CD4-positive, alpha-beta T cell treated with Interferon alpha-2 for 1 hour (primary cell): Measurements from ENCODE around the gene LSS.
"Not testable (repeated sequence)": the region's sequence is repeated elsewhere in the genome, so short reads cannot be mapped to it uniquely, and the experiment has no call there.

Experiments
- DNase-seq, 2 donors: peaks; one replicate each; pipeline ENCODE4 v3.0.0-alpha.2; 2020 to 2022

LSS gene

DNA sequence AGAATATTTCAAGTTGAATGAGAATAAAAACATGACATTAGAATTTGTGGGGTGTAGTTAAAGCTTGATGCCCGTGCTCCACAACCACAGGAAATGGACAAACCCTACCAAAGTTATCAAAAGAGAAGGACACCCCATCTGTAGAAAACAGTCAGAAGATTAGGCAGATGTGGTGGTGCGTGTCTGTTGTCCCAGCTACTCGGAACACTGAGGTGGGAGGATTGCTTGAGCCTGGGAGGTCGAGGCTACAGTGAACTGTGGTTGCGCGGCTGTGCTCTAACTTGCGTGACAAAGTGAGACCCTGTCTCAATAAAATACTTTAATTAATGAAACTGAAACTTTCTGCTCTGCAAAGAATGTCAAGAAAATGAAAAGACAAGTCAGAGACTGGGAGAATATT is 42.9 kb downstream of the LSS start:
- no peak for DNase-seq

DNA sequence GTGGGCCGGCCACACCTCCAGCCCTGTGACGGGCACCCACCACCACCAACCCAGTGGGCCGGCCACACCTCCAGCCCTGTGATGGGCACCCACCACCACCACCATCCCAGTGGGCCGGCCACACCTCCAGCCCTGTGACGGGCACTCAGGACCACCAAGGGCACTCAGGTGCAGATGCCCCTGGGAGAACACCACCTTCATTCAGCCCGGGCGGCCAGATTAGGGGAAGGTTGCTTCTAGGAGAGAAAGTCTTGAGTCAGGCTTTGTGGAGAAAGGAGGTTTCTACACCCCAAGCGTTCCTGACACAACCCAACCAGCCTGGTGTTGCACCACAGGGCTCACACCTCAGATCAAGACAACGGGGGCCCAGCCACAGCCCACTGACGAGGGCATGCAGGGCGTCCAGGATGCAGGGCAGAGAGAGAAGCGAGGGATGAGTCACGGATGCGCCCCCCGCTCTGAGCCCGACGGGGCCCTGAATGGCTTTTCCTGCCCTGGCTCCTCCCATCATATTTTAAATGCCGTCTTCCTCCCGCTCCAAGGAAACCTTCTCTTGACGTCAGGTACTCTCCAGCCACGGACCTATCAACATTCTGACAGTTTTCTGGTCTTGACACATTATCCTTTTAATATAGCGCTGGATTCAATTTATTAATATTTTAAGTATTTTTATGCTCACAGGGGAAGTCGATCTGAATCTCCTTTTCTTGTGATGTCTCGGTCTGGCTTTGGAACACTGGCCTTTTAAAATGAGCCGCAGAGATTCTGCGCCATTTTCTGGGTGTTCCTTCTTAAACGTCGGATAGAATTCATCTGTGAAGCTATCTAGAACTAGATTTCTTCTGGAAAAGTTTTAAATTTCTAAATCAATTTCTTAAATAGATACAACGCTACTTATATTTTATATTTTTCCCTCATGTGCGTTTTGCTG is 43.7 kb downstream of the LSS start:
- DNase-seq, result peak; percentile 72 to 83

DNA sequence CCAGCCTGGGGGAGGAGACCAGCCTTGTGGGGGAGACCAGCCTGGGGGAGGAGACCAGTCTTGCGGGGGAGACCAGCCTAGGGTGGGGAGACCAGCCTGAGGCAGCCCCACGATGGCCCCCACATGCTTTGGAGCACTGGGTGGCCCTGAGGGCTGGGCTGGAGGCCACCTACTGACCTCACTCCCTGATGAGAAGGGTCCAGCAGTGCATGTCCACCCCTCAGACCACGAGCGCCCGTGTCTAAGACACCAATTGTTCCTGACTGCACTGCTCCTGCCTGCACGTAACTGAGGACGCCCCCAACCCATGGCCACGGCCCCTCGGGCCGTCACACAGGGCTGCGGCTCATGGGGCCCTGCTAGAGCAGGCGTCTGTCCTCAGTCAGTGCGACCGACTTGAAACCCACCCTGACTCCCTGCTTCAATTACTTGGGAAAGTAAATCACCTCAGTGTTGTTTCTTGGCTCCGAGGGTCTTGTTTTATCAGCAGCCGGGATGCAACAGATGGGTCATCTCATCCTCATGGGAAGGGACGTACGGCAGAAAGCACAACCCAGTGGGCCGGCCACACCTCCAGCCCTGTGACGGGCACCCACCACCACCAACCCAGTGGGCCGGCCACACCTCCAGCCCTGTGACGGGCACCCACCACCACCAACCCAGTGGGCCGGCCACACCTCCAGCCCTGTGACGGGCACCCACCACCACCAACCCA is 44.5 kb downstream of the LSS start, which contains the start of gene SPATC1L:
Gene SPATC1L, minus strand, starts transcription at position 550 of the 715 bp plus-strand sequence. CDS start 1,643 bp downstream, outside the sequence.
- DNase-seq, result peak in 1 of 2 donors; percentile 50

DNA sequence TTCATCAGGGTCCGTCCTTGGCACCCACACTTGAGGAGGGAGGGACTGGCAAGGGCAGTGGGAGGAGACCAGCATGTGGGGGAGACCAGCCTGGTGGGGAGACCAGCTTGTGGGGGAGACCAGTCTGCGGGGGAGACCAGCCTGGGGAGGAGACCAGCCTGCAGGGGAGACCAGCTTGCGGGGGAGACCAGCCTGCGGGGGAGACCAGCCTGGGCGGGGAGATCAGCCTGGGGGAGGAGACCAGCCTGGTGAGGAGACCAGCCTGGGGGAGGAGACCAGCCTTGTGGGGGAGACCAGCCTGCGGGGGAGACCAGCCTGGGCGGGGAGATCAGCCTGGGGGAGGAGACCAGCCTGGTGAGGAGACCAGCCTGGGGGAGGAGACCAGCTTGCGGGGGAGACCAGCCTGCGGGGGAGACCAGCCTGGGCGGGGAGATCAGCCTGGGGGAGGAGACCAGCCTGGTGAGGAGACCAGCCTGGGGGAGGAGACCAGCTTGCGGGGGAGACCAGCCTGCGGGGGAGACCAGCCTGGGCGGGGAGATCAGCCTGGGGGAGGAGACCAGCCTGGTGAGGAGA is 45.2 kb downstream of the LSS start:
- DNase-seq, result not testable (repeated sequence)

DNA sequence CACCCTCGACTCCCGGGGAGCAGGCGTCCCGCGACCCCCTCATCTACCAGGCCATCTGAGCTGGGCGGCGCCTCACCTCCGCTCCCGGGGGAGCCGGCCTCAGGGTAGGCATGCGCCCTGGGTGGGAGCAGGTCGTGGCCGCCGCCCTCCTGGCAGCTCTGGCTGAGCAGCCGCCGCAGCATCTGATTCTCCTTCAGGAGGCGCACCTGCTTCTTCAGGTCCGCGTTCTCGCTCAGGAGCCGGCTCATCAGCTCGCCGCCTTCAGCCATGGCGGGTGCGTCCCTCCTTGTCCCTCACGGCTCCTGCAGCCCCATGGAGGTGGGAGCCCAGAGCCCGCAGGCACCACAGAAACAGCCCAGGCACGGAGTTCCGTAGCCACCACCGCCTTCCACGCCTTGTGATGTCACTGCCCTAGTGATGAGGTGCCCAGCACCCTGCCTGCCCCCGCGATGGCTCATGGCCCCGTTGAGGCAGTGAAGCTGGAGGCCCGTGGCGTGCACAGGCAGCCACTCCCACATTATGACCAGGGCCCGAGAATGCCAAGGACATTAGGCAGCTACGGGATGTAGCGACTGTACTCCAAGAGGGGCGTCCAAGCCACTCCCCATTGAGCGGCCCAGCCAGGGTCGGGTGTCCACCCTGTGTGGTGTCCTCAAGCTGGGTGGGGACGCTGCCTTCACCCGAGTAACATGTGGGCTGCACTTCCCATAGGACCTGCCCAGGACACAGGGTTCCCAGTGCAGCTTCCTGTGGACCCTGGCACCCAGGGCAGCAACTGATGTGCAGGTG is 45.8 kb downstream of the LSS start:
- no peak for DNase-seq

DNA sequence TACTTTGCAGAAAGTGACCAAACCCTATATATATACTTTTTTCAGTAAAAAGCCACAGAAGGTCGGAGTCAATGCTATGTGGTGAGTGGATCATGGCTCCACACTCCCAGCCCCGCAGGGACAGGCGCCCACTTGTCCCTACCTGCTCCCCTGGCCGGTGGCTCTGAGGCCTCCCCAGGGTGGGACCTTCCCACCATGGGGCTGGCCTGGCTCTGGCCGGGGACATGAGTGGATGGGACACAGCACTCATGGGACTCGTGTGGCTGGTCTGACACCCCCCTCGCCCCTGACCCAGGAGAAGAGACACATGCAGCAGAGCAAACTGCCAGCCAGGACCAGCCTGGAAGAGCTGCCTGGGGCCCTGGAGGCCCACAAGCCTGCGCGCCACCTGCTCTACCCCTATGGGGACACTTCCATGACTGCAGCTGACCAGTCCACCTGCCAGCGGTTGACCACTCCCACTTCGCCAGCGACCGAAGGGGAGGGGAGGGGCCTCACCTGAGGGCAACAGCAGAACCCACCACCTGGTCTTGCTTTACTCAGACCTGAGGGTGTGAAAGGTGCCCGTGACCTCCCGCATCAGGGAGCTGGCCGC is 46.5 kb downstream of the LSS start:
- no peak for DNase-seq

DNA sequence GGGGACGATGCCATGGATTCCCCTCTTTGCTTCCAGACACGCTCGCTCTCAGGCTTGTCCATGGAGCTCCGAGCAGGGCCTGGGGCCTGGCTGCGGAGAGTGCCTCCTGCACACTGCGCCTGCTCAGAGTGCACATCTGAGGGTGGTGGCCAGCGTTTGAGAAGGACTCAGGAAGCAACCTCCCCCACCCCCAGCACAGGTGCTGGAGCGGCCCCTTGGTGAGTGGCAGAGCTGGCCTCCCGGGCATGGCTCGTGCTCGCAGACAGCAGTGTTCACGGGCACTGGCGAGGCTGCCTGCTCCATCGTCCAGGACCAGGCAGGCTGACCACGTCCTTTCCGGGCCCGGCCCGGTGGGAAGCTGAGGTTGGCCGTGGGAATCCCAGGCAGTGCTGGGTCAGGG is 47.1 kb downstream of the LSS start:
- no peak for DNase-seq

DNA sequence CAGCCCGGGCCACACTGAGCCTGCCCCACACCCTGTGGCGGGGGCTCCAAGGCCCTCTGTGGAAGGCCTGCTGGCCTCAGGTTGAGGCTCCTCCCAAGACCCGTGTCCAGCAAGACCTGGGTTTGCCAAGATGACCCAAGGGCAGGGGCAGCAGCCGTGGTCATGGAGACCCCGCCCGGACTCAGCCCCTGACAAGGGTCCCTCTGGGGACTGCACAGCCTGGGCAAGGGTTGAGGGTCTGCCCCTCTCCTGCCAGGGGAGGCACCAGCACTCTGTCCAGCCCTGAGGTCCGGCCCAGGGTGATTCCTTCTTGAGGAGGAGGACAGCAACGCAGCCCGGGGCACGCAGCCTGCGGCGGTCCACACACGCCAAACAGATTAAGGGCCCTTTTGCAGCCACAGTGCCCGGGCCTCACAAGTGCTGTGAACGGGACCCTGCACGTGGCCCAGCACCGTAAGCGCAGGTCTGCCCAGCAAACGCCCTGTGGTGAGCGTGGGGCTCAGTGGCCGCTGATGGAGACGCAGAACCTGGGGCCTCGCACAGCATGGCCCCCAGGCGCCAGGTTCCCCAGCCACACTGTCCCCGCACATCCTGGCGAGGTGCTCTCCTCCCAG is 47.7 kb downstream of the LSS start:
- DNase-seq, result no peak

DNA sequence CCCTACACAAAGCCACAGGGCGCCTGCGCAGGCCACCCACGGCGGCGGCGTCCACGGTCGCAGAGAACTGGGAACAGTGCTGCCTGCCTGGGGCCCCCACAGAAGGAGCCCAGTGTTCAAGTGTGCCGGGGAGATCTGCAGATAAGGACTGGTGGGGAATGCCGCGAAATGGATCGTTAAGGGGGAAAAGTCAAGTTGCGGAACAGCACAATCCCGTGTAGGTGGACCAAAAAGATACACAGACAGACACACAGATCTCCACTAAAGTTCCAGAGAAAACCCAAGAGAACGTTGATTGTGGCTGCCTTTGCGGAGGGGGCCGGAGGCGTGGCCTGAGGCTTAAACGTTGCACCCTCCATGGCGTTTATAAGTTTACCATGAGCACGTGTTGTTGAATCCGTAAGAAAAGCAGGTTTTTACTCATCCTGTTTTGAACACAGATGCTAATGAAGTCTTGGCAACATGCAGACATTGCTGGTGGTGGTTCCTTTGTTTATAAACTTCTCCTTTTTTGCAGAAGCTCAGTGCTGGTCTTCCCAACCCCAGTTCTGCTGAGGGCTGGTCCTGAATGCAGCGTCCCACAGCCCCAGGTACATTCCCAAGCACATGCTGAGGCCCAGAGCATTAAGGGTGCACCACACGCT is 48.4 kb downstream of the LSS start:
- DNase-seq, result no peak

DNA sequence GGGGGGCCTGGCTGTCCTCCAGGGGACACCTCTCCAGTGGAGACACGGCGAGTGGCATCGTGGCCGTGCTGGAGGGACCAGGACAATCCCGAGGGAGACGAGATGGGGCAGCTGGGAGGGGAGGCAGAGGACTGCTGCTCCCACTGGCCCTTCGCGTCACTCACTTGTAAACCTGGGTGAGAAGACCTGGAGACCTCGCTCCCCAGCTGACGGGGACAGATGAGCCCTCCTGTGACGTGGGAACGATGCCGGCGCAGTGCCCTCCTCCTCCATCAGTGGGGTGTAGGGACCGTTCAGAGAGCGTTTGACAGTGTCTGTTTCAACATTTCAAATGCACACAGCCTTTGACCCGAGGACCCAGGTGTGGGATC is 48.9 kb downstream of the LSS start:
- DNase-seq, result no peak

DNA sequence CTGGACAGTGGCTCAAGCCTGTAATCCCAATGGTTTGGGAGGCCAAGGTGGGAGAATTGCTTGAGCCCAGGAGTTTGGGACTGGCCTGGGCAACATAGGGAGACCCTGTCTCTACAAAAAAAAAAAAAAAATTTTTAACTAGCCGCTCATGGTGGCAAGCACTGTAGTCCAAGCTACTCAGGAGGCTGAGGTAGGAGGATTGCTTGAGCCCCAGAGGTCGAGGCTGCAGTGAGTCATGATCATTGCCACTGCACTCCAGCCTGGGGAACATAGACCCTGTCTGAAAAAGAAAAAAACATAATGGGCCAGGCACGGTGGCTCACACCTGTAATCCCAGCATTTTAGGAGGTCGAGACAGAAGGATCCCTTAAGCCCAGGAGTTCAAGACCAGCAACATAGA is 49.6 kb downstream of the LSS start:
- no peak for DNase-seq

DNA sequence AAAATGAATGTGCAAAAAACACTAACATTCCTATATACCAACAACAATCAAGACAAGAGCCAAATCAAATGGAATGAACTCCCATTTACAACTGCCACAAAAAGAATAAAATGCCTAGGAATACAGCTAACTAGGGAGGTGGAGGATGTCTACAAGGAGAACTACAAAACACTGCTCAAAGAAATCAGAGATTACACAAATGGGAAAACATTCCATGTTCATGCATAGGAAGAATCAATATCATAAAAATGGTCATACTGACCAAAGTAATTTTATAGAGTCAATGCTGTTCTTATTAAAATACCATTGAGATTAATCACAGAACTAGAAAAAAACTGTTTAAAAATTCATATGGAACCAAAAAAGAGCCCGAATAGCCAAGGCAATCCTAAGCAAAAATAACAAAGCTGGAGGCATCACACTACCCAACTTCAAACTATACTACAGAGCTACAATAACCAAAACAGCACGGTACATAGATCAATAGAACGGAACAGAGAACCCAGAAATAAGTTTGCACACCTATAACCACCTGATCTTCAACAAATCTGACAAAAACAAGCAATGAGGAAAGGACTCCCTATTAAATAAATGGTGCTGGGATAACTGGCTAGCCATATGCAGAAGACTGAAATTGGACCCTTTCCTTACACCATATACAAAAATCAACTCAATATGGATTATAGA is 52.0 kb downstream of the LSS start:
- DNase-seq, result not testable (repeated sequence)

DNA sequence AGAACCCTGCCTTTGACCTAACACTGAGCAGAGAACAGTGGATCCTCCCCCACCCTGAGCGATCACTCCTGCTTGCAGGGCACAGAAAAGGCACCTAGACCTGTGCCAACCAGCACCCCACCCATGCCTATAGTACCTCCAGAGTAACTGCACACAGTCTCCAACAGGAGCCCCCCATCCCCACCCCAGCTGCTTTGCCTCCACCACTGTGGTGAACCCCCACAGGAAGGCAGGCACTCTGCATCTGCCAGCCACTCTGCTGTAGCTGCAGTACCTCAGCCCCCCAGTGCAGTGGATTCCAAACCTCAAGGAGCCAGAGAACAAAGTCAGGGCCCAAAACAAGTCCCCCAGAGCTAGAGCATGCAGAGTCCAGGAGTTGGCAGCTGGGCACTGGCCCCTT is 55.0 kb downstream of the LSS start:
- DNase-seq, result no peak

DNA sequence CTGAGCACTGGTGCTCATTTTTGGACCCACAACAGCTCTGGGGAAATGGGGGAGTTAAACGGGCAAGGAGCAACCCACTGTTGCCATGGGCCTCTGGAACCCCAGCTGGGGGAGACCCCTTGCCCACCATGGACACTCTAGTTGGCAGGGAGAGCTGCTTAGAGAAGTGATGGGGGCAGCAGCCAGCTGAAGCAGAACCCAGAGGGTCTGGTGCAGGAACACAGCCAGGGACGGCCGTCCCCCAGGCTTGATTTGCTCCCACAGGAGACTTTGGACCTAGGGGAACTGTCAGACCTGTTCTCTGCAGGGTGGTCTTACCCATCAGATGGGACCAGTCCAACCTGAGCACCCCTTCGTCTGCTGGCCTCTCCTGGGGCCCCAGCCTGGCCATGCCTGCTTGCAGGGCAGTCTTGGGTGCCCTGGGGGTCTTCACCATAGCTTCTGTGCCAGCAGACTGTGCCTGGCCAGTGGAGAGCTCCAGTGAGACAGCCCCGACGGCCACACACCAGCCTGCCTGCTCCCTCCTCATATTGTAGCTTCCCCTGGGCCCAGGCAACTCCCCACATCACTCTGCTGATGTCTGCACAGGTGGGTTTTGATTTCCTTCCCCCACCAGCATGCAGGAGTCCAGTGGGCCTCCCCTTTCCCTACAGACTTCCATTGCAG is 55.6 kb downstream of the LSS start:
- DNase-seq, result no peak

DNA sequence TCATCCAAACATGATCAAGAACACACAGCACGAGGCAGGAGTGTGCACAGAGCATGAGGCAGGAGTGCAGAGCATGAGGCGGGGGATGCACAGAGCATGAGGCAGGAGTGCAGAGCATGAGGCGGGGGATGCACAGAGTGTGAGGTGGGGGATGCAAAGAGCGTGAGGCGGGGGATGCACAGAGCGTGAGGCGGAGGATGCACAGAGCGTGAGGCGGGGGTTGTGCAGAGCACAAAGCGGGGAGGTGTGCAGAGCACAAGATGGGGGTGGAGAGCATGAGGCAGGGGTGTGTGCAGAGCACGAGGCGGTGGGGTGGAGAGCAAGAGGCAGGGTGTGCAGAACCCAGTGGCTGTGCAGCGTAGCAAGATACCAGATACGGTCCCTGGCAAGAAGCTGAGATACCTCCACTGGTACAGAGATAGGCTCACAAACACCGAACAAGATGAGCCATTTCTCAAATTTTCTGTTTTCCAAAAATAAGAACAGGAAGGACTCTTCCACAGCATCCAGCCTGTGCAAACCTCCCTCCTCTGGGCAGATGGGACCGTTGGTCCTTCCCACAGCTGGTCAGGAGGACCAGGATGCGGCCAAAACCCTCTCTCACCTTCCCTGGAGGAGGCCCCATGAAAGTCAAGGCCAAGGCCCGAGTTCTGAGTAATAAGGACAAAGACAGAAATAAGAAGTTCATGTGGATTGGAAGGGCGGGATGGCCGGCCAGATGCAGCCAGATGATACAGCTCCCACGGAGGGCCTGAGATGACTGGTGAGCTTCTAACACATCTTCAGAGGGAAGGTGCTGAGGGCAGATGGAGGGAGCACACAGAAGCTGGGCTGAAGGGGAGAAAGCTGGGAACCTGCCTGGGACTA is 56.3 kb downstream of the LSS start:
- no peak for DNase-seq

DNA sequence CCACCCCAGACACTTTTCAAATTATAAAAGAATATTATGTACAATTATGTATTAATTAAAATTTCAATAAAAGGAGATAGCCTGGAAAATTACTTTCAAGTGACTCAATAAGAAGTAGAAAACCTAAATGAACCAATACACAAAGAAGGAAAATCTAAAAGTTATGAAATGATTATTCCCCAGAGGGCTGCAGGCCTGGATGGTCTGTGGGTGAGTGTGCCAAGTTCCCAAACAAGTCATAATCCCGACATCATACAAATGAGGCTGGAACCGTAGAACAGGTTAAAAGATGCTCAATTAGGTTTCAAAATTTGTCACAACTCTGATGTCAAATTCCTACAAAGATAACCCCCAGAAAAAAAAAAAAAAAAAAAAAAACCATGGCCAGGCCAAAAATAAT is 57.0 kb downstream of the LSS start:
- DNase-seq, result no peak

DNA sequence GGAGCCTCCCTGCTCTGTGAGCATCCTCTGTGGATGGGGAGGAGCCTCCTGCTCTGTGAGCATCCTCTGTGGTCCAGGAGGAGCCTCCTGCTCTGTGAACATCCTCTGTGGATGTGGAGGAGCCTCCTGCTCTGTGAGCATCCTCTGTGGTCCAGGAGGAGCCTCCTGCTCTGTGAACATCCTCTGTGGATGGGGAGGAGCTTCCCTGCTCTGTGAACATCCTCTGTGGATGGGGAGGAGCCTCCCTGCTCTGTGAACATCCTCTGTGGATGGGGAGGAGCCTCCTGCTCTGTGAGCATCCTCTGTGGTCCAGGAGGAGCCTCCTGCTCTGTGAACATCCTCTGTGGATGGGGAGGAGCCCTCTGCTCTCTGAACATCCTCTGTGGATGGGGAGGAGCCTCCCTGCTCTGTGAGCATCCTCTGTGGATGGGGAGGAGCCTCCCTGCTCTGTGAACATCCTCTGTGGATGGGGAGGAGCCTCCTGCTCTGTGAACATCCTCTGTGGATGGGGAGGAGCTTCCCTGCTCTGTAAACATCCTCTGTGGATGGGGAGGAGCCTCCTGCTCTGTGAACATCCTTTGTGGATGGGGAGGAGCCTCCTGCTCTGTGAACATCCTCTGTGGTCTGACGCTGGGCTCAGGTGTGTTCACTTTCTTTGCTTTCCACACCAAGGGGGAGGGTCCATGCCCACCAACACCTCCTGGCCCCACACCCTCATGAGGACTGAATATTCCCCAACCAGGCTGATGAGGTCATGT is 58.0 kb downstream of the LSS start:
- DNase-seq, result peak; percentile 58 to 62

DNA sequence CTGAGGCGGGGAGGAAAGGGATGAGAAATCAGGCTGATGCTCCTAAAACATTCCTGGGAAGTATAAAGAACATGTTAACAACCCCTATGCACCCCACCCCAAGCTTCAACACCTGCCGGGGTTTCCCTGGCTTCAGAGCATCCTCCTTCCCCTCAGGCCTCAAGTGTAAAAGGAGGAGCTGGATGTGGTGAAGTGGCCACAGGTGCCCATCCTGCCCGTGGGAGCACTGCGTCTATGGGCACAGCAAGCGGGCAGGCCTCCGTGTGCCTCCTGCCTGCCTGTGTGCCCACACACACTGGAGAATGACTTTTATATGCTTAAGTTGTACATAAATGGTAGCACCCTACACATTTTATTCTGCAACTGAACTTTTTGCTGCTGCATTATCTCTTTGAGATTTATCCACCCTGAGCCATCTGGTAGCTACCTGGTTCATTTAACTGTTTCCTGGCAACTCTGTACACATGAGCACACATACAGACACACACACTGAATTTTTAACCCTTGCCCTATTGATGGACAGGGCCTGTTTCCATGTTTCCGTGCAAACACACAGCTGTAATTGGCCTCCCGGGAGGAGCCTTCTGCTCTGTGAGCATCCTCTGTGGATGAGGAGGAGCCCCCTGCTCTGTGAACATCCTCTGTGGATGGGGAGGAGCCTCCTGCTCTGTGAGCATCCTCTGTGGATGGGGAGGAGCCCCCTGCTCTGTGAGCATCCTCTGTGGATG is 59.8 kb downstream of the LSS start:
- no peak for DNase-seq
